Stimulated activated memory B cell treated with anti-CD40 and anti-IgM and Interleukin-4, amounts not matched to agents 10 μg/mL and 1 μg/mL and 100 μg/mL, for 72 hours (primary cell): Measurements from ENCODE around the gene IQCN.
"Not testable (repeated sequence)": the region's sequence is repeated elsewhere in the genome, so short reads cannot be mapped to it uniquely, and the experiment has no call there.

Experiments
- ATAC-seq: fragments of 150-1000 bp; cut with Tn5 transposase; 2 replicates; pipeline ENCODE4 v1.10.0; 2021
- H3K27ac Mint-ChIP-seq: one replicate; pipeline ENCODE4 v1.8.0; 2022; ENCODE audit warnings: mild to moderate bottlenecking, mixed read lengths
- H3K27me3 Mint-ChIP-seq: one replicate; pipeline ENCODE4 v1.8.0; 2022; ENCODE audit warnings: mixed read lengths
- H3K36me3 Mint-ChIP-seq: one replicate; pipeline ENCODE4 v1.8.0; 2022; ENCODE audit warnings: mixed read lengths
- H3K4me1 Mint-ChIP-seq: one replicate; pipeline ENCODE4 v1.8.0; 2022; ENCODE audit warnings: mixed read lengths
- H3K4me3 Mint-ChIP-seq: one replicate; pipeline ENCODE4 v1.8.0; 2022; ENCODE audit warnings: mild to moderate bottlenecking, moderate library complexity, mixed read lengths
- H3K9me3 Mint-ChIP-seq: one replicate; pipeline ENCODE4 v1.8.0; 2022; ENCODE audit warnings: mixed read lengths

The IQCN gene

DNA sequence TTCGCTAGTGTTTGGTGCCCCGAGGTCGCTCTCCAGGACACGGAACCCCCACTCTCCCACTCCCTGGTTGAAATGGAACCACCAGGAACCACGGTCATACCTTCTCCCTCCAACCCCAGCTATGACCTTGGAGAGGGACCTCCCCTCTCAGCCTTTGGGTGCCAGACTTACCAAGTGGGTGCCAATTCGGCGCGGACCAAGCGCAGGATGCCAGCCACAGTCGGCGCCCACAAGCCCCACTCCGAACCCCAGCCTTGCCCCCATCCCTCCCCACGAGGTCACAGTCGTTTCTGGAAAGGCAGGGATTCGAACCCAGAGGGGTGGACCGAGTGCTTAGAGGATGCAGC is 48.9 kb downstream of the IQCN start:
- Mint-ChIP-seq H3K27me3 (peaks cover 89% of the 10 kb centered on the region), H3K36me3 (no peaks in the 10 kb centered on the region), H3K4me1 (peaks cover 37% of the 10 kb centered on the region), H3K4me3 (peak overlapping the region; percentile 22), H3K27ac (peak overlapping the region; percentile 78), H3K9me3 (no peaks in the 10 kb centered on the region)
- ATAC-seq, result no peak

GRCh38 chr19:18224525-18225354 is 49.5 kb downstream of the IQCN start:
- H3K27ac Mint-ChIP-seq, result peak overlapping the region; percentile 78
- peaks cover 89% of the 10 kb centered on the region for H3K27me3 Mint-ChIP-seq
- H3K36me3 Mint-ChIP-seq, result no peaks in the 10 kb centered on the region

DNA sequence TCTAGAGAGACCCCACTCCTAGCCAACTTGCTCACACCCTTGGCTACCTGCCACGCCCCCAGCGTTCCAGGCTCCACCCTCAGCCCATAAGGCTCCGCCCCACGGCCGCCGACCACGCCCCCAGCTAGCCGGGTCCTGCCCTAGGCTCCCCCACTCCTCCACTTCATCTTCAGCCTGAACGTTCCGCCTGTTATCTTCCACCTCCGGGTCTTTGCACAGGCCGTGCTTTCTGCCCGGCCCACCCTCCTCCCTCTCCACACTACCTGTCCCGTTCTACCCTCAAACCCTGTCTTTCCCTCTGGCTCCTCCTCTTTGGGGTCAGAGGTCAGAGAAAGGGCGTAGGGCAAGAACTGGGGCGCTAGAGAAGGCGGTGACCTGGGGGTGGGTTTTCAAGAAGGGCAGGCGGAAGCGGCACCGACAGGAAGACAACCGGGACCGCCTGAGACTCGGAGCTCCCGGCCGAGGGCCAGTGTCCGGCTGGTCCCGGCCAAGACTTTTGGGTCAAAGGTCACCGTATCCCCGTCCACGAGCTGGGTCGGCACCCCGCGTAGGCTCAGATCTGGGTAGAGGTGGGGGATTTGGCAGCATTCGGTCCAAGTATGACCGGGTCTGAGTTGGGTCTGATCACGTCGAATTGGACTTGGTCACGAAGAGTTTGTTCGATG is 50.3 kb downstream of the IQCN start:
- Mint-ChIP-seq H3K4me1 (peaks cover 37% of the 10 kb centered on the region), H3K4me3 (peak overlapping the region; percentile 87), H3K36me3 (no peaks in the 10 kb centered on the region), H3K27ac (peak overlapping the region; percentile 78), H3K27me3 (peaks cover 87% of the 10 kb centered on the region), H3K9me3 (no peaks in the 10 kb centered on the region)
- ATAC-seq, result no peak

More at GRCh38 chr19:18224525-18225354, 49.5 kb downstream of the IQCN start:
- H3K4me3 Mint-ChIP-seq, result peak overlapping the region; percentile 87
- H3K9me3 Mint-ChIP-seq, result no peaks in the 10 kb centered on the region
- peak; percentile 99 for ATAC-seq
- peaks cover 37% of the 10 kb centered on the region for H3K4me1 Mint-ChIP-seq

DNA sequence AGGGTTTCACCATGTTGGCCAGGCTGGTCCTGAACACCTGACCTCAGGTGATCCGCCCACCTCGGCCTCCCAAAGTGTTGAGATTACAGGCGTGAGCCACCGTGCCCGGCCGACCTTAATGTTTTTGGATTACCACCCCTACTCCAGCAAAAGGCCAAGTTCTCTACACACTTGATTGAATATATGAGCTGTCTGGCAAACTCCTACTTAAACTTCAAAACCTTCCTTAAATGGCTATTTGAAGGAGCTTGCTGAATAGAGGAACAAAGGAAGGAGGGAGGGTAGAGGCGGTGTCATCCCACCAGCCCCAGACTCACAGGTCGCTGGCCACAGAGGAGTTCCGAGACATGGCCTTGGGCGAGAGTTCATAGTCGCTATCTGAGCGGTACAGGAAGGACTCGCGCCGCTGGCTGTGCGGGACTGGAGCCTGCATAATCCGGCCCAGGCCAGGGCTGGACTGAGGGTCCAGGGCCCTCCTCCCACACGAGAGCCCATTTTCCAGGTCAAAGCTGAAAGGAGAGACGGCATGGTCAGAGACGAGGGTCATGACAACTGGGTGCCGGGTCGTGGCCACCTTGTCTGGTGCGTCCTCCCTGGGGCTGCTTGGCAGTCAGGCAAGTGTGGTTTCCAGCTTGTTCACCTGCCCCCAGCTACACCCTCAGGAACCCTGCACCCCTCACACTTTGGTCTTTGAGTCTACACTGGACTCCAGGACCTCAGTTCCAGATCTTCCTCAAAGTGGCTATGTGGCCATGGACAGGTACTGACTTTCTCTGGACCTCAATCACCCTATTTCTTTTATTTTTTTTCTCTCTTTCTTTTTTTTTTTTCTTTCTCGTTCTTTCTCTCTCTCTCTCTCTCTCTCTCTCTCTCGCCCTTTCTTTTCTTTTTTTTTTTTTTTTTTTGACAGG is 52.2 kb downstream of the IQCN start:
- ATAC-seq, result no peak
- H3K27me3 Mint-ChIP-seq, result peaks cover 75% of the 10 kb centered on the region

DNA sequence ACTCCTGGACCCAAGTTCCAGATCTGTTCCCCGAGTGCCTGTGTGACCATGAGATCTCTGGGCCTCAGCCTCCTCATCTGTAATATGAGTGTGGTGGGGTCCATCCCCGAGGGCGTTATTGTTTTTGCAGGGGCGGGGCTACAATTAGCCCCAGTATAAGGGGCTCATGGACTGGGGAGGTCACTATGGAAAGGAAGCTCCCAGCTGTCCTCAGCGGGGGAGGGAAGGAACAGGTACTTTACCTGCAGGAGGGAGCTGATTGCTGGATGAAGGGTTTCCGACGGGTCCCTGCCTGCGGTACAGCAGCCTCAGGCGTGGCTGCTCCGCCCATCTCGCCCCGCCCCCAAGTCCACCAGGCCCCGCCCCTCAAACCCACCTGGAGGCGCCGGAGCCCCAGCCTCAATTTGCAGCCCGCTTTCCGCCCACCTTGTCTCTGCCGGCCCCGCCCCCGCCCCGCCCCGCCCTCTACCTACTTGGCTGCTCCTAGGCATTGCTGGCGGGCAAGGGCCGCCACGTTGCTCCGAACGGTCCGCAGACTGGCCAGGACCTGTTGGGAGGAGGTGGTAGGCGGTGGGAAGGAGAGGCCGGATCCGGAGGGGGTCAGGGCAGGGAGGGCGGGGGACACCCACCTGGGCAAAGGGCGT is 53.5 kb downstream of the IQCN start:
- peaks cover 21% of the 10 kb centered on the region for H3K4me1 Mint-ChIP-seq
- H3K27ac Mint-ChIP-seq, result no peak overlapping the region
- peaks cover 63% of the 10 kb centered on the region for H3K27me3 Mint-ChIP-seq
- no peaks in the 10 kb centered on the region for H3K36me3 Mint-ChIP-seq
- no peaks in the 10 kb centered on the region for H3K9me3 Mint-ChIP-seq
- ATAC-seq, result no peak
- H3K4me3 Mint-ChIP-seq, result no peak overlapping the region

More for the DNA sequence above, 52.2 kb downstream of the IQCN start:
- H3K9me3 Mint-ChIP-seq, result no peaks in the 10 kb centered on the region
- no peaks in the 10 kb centered on the region for H3K36me3 Mint-ChIP-seq
- H3K4me3 Mint-ChIP-seq, result no peak overlapping the region
- H3K4me1 Mint-ChIP-seq, result peaks cover 26% of the 10 kb centered on the region
- no peak overlapping the region for H3K27ac Mint-ChIP-seq

GRCh38 chr19:18219911-18220631 is 54.2 kb downstream of the IQCN start:
- Mint-ChIP-seq H3K4me1 (peaks cover 15% of the 10 kb centered on the region), H3K9me3 (no peaks in the 10 kb centered on the region), H3K36me3 (no peaks in the 10 kb centered on the region), H3K27me3 (peaks cover 56% of the 10 kb centered on the region), H3K27ac (no peak overlapping the region), H3K4me3 (no peak overlapping the region)
- ATAC-seq, result no peak

- peaks cover 47% of the 10 kb centered on the region for H3K27me3 Mint-ChIP-seq
- no peaks in the 10 kb centered on the region for H3K4me1 Mint-ChIP-seq
- no peaks in the 10 kb centered on the region for H3K9me3 Mint-ChIP-seq
- no peak overlapping the region for H3K4me3 Mint-ChIP-seq
- no peaks in the 10 kb centered on the region for H3K36me3 Mint-ChIP-seq
- ATAC-seq, result no peak
- H3K27ac Mint-ChIP-seq, result no peak overlapping the region
These were observed 55.7 kb downstream of the IQCN start for GRCh38 chr19:18218600-18218999.

DNA sequence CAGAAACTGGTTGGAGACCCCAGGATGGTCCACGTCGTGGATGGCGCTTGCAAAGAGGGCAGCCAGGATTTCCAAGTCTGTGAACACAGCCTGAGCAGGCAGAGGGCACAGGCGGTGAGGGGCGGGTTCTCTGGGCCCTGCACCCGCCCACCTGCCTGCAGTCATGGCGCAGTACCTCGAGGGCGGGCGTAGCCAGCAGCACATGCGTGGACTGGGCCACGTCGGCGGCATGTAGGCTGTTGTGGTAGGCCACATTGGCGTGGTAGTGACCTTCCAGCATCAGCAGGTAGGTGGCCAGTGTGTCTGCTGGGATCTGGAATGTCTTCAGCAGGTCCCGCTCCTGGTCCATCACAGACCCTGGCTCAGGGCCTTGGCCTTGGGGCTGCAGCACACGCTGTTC is 56.1 kb downstream of the IQCN start:
- H3K27me3 Mint-ChIP-seq, result peaks cover 46% of the 10 kb centered on the region
- H3K36me3 Mint-ChIP-seq, result no peaks in the 10 kb centered on the region
- no peak overlapping the region for H3K27ac Mint-ChIP-seq
- no peak for ATAC-seq
- H3K9me3 Mint-ChIP-seq, result no peaks in the 10 kb centered on the region
- H3K4me1 Mint-ChIP-seq, result no peaks in the 10 kb centered on the region
- no peak overlapping the region for H3K4me3 Mint-ChIP-seq

DNA sequence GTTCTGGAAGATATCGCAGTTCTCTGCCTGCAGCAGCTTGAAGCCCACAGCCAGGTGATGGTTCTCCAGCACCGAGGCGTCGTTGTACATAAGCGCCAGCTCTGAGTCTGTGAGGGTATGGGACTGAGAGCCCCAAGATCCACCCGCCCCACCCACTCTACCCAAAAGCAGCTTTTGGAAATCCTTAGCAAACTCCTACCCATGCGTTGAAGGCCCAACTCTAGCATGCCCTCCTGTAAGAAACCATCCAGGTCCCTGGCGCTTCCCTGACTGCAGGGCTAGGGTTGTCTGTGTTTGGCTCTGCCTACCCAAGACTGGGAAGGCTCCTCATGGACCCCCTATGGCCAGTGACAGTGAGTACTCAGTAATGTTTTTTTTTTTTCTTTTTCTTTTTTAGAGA is 57.5 kb downstream of the IQCN start:
- no peak overlapping the region for H3K4me3 Mint-ChIP-seq
- H3K27me3 Mint-ChIP-seq, result peaks cover 36% of the 10 kb centered on the region
- no peaks in the 10 kb centered on the region for H3K36me3 Mint-ChIP-seq
- ATAC-seq, result no peak
- H3K27ac Mint-ChIP-seq, result no peak overlapping the region
- H3K9me3 Mint-ChIP-seq, result no peaks in the 10 kb centered on the region
- H3K4me1 Mint-ChIP-seq, result no peaks in the 10 kb centered on the region

GRCh38 chr19:18214779-18215433 is 59.3 kb downstream of the IQCN start:
- Mint-ChIP-seq H3K4me1 (no peaks in the 10 kb centered on the region), H3K4me3 (no peak overlapping the region), H3K36me3 (no peaks in the 10 kb centered on the region), H3K27ac (peak overlapping the region; percentile 33), H3K27me3 (peaks cover 36% of the 10 kb centered on the region), H3K9me3 (no peaks in the 10 kb centered on the region)
- ATAC-seq, result peak; percentile 44

- H3K4me3 Mint-ChIP-seq, result no peak overlapping the region
- peaks cover 4% of the 10 kb centered on the region for H3K4me1 Mint-ChIP-seq
- no peak overlapping the region for H3K27ac Mint-ChIP-seq
- ATAC-seq, result no peak
- H3K36me3 Mint-ChIP-seq, result no peaks in the 10 kb centered on the region
- peaks cover 43% of the 10 kb centered on the region for H3K27me3 Mint-ChIP-seq
- H3K9me3 Mint-ChIP-seq, result no peaks in the 10 kb centered on the region
These were observed 62.6 kb downstream of the IQCN start for GRCh38 chr19:18211683-18212082.

DNA sequence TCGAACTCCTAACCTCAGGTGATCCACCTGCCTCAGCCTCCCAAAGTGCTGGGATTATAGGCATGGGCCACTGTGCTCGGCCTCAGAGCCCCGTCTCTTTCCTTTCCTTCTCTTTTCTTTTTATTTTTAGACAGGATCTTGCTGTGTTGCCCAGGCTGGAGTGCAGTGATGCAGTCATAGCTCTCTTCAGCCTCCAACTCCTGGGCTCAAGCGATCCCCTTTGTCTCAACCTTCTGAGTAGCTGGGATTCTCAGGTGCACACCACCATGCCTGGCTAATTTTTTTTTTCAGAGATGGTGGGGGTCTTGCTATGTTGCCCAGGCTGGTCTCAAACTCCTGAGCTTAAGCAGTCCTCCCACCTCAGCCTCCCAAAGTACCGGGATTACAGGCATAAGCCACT is 64.3 kb downstream of the IQCN start:
- ATAC-seq, H3K27ac Mint-ChIP-seq, H3K4me3 Mint-ChIP-seq, H3K36me3 Mint-ChIP-seq, H3K9me3 Mint-ChIP-seq, H3K4me1 Mint-ChIP-seq: not testable (repeated sequence)
- peaks cover 43% of the 10 kb centered on the region for H3K27me3 Mint-ChIP-seq

DNA sequence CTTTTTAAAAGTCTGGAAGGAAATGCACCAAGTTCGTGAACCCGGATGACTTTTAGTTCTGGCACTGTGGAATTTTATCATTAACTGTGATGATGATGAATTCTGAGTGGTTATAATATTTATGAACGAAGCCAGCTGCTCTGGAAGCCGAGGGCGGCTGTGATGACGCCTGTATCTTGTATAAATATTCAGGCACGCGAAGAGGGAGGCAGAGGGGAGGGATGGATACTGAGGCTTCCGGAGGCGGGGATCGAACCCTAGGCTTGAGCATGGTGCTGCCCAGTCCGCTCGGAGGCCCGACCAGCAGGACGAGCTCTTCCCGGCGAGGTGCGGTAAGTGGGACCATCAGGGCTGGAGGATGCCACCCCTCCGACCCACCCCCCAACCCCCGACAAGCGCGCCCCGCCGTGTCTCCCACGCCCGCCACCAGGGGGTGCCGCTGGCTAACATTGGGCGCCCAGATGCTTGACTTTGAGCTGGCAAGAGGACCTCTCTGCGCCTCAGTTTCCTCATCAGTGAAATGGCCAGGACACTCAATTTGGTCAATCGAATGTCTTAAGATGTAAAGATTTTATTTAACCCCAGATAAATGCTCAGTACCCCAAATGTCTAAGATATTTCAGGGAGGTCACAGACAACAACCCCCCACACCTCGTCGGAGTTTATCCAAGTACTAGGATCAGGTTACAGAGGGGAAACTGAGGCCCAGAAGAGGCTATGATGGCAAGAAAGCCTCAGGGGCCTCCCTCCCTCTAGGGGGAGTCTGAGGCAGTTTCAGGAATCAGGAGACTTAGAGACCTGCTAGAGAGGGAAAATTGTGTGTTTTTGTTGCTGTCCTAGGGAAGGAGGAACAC is 65.9 kb downstream of the IQCN start:
- ATAC-seq, result no peak
- peaks cover 19% of the 10 kb centered on the region for H3K4me1 Mint-ChIP-seq
- no peaks in the 10 kb centered on the region for H3K9me3 Mint-ChIP-seq
- H3K27ac Mint-ChIP-seq, result peak overlapping the region; percentile 33
- no peak overlapping the region for H3K4me3 Mint-ChIP-seq
- H3K27me3 Mint-ChIP-seq, result peaks cover 34% of the 10 kb centered on the region
- no peaks in the 10 kb centered on the region for H3K36me3 Mint-ChIP-seq
